Cardiac muscle cell (in vitro differentiated cells and primary cell): Measurements from ENCODE around the gene ACSS2. TPM values are rescaled to one million over a fixed set of nuclear protein-coding genes. Genes with fewer than 3 reads are reported as not detected.
"Not testable (repeated sequence)": the region's sequence is repeated elsewhere in the genome, so short reads cannot be mapped to it uniquely, and the experiment has no call there.

Source experiments
- DNase-seq, 2 donors: peaks; one replicate each; pipeline versions ENCODE4 v3.0.0 to v3.0.0-alpha.2; 2010 to 2017; ENCODE audit warnings: low read depth in 1 of 2, low spot score in 1 of 2
- H3K27ac ChIP-seq: fragments of 200-600 bp; sonication (generic); 2 replicates; pipeline ENCODE4 v1.5.1; 2016
- H3K27me3 ChIP-seq: fragments of 200-600 bp; sonication (generic); 2 replicates; pipeline ENCODE4 v1.6.0; 2016; ENCODE audit warnings: control low read depth
- H3K36me3 ChIP-seq: fragments of 200-600 bp; sonication (generic); 2 replicates; pipeline ENCODE4 v1.5.1; 2016; ENCODE audit warnings: control low read depth
- H3K4me1 ChIP-seq: fragments of 200-600 bp; sonication (generic); 2 replicates; pipeline ENCODE4 v1.8.1; 2017; ENCODE audit warnings: low read depth, mild to moderate bottlenecking, mixed run types
- H3K4me3 ChIP-seq: fragments of 200-600 bp; sonication (generic); 2 replicates; pipeline ENCODE4 v1.5.1; 2016; ENCODE audit warnings: mild to moderate bottlenecking
- H3K9me3 ChIP-seq: fragments of 200-600 bp; sonication (generic); 2 replicates; pipeline ENCODE4 v1.5.1; 2017; ENCODE audit warnings: low read depth, mild to moderate bottlenecking, control low read depth
- CTCF ChIP-seq: IDR thresholded peaks from 2 replicates; pipeline ENCODE4 v1.5.1; 2012; ENCODE audit warnings: low read depth, mild to moderate bottlenecking, low read length
- polyA plus RNA-seq: library from polyadenylated mRNA; unstranded; fragments of >200 nt; fragmentation: Nextera tagmentation; extraction: Ambion mirVana; gene quantifications from 2 replicates; pipeline ENCODE4 v1.2.1, GENCODE V29; 2016
- total RNA-seq: library from RNA; depleted of rRNA; stranded (reverse); fragments of >200 nt; gene quantifications from 2 replicates; pipeline ENCODE4 v1.2.3, GENCODE V29; 2016

ACSS2 gene
- total and polyA plus RNA-seq, 2 experiments from 2014 or later: 79.6 to 105 TPM

DNA sequence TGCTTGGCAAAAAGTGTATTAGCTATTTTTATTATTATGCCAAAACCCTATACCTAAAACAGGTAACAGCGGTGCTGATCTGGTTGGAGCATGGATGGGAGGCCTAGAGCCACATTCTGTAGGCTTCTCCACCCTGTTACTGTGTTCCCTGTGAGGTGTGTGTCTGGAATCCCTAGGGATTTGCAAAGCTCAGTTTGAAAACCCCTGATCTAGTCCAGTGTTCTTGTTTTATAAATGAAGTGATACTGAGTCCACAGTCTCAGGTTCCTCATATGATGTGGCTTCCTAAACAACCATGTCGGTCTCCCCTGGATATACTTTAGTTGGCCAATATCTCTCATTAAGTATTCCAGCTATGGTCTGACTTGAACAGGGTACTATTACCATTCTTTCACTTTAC, 16.3 kb downstream of the ACSS2 start:
- Histone ChIP-seq H3K27me3 (no peaks in the 10 kb centered on the region), H3K36me3 (no peaks in the 10 kb centered on the region), H3K27ac (no peak overlapping the region), H3K9me3 (no peaks in the 10 kb centered on the region), H3K4me3 (no peak overlapping the region), H3K4me1 (no peaks in the 10 kb centered on the region)
- TF ChIP-seq CTCF: no peak
- no peak for DNase-seq

GRCh38 chr20:34894723-34895122, 18.3 kb downstream of the ACSS2 start:
- no peaks in the 10 kb centered on the region for H3K4me1 ChIP-seq
- DNase-seq: no peak
- H3K9me3 ChIP-seq: no peaks in the 10 kb centered on the region
- H3K27me3 ChIP-seq: no peaks in the 10 kb centered on the region
- no peak overlapping the region for H3K27ac ChIP-seq
- TF ChIP-seq CTCF: no peak
- H3K4me3 ChIP-seq: no peak overlapping the region
- H3K36me3 ChIP-seq: no peaks in the 10 kb centered on the region

GRCh38 chr20:34895465-34895864, 19.1 kb downstream of the ACSS2 start:
- no peak for DNase-seq
- Histone ChIP-seq H3K27ac (no peak overlapping the region), H3K36me3 (no peaks in the 10 kb centered on the region), H3K4me3 (no peak overlapping the region), H3K4me1 (no peaks in the 10 kb centered on the region), H3K9me3 (no peaks in the 10 kb centered on the region), H3K27me3 (no peaks in the 10 kb centered on the region)
- no peak for TF ChIP-seq CTCF

- H3K27ac ChIP-seq: no peak overlapping the region
- H3K9me3 ChIP-seq: no peaks in the 10 kb centered on the region
- TF ChIP-seq CTCF: no peak
Measured at GRCh38 chr20:34896086-34896621, 19.7 kb downstream of the ACSS2 start.

DNA sequence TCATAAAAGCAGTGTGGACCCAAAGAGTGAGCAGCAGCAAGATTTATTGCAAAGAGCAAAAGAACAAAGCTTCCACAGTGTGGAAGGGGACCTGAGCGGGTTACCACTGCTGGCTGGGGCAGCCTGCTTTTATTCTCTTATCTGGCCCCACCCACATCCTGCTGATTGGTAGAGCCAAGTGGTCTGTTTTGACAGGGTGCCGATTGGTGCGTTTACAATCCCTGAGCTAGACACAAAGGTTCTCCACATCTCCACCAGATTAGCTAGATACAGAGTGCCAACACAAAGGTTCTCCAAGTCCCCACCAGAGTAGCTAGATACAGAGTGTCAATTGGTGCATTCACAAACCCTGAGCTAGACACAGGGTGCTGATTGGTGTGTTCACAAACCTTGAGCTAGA, 21.7 kb downstream of the ACSS2 start:
- H3K4me3 ChIP-seq, H3K27me3 ChIP-seq, H3K36me3 ChIP-seq, H3K9me3 ChIP-seq, H3K27ac ChIP-seq, DNase-seq, H3K4me1 ChIP-seq: not testable (repeated sequence)

More at GRCh38 chr20:34896086-34896621, 19.7 kb downstream of the ACSS2 start:
- Histone ChIP-seq H3K4me1 (no peaks in the 10 kb centered on the region), H3K27me3 (no peaks in the 10 kb centered on the region), H3K36me3 (no peaks in the 10 kb centered on the region), H3K4me3 (no peak overlapping the region)
- no peak for DNase-seq

DNA sequence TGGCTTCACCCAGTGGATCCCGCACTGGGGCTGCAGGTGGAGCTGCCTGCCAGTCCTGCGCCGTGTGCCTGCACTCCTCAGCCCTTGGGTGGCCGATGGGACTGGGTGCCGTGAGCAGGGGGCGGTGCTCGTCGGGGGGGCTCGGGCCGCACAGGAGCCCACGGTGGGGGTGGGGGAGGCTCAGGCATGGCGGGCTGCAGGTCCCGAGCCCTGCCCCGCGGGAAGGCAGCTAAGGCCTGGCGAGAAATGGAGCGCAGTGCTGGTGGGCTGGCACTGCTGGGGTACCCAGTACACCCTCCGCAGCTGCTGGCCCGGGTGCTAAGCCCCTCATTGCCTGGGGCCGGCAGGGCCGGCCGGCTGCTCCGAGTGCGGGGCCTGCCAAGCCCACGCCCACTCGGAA, 22.3 kb downstream of the ACSS2 start:
- not testable (repeated sequence) for DNase-seq, H3K4me3 ChIP-seq, H3K36me3 ChIP-seq, H3K27me3 ChIP-seq, H3K27ac ChIP-seq, H3K4me1 ChIP-seq, H3K9me3 ChIP-seq

DNA sequence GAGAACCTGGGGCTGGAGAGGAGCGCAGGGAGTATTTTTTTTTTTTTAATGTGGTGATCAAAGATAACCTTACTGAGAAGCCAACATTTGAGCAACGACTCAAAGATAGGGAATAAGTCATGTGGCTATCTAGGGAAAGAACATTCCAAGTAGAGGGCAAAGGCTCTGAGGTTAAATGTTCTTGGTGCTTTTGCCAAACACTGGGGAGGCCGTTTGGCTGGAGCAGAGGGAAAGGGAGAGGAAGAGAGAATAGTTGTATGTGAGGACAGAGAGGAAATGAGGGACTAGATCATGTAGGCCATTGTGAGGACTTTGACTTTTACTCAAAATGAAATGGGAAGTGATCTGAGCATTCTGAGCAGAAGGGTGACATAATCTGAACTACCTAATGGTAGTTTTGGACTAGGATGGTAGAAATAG, 27.8 kb downstream of the ACSS2 start:
- no peaks in the 10 kb centered on the region for H3K9me3 ChIP-seq
- H3K4me3 ChIP-seq: no peak overlapping the region
- DNase-seq: peak in 1 of 2 donors; percentile 52
- no peaks in the 10 kb centered on the region for H3K36me3 ChIP-seq
- H3K4me1 ChIP-seq: peaks cover 14% of the 10 kb centered on the region
- TF ChIP-seq CTCF: no peak
- no peaks in the 10 kb centered on the region for H3K27me3 ChIP-seq
- H3K27ac ChIP-seq: no peak overlapping the region
